NB4 (cell line): ENCODE measurements around the gene INPP5A.

ENCODE experiments used
- POLR2A ChIP-seq: IDR thresholded peaks from 2 replicates; pipeline ENCODE4 v1.6.1; 2011; ENCODE audit warnings: mild to moderate bottlenecking; ENCODE audit not compliant: insufficient read length; ENCODE audit errors: extremely low read depth
- TF ChIP-seq, protein P1 (sequence below): IDR thresholded peaks from 2 replicates; pipeline ENCODE4 v1.6.1; 2011; ENCODE audit warnings: low read depth, low read length
- TF ChIP-seq, protein P2 (sequence below): IDR thresholded peaks from one replicate; pipeline ENCODE4 v1.5.1; 2012; ENCODE audit warnings: low read depth, low read length

DNA sequence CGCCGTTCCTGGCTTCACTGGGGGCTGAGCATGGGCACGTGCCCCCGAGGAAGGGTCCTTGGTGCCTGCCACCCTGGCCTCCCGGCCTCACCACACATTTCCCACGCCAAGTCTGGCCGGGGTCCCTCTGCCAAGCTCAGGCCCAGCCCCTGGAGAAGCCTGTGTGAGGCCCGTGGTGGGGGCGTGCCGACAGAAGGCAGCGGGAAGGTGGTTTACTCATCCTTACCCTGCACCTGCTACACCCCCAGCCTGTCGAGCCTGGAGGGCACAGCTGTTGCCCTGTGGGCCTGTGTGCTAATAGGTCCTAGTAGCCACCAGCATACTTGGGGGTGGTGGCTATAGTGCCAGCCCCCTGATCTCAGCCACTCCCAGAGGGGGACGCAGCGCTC lies 201.6 kb downstream of the INPP5A start:
- TF ChIP-seq, protein P1, sequence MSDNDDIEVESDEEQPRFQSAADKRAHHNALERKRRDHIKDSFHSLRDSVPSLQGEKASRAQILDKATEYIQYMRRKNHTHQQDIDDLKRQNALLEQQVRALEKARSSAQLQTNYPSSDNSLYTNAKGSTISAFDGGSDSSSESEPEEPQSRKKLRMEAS: no peak
- TF ChIP-seq, protein P2, sequence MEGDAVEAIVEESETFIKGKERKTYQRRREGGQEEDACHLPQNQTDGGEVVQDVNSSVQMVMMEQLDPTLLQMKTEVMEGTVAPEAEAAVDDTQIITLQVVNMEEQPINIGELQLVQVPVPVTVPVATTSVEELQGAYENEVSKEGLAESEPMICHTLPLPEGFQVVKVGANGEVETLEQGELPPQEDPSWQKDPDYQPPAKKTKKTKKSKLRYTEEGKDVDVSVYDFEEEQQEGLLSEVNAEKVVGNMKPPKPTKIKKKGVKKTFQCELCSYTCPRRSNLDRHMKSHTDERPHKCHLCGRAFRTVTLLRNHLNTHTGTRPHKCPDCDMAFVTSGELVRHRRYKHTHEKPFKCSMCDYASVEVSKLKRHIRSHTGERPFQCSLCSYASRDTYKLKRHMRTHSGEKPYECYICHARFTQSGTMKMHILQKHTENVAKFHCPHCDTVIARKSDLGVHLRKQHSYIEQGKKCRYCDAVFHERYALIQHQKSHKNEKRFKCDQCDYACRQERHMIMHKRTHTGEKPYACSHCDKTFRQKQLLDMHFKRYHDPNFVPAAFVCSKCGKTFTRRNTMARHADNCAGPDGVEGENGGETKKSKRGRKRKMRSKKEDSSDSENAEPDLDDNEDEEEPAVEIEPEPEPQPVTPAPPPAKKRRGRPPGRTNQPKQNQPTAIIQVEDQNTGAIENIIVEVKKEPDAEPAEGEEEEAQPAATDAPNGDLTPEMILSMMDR: no peak
- TF ChIP-seq POLR2A: no peak
